Upper lobe of left lung (tissue), 4 donors: ENCODE results near the gene RERE.

Source experiments
- CTCF ChIP-seq, 6 experiments: fragments of 450-650 bp in 4 of 6; fragments of 200-600 bp in 2 of 6; sonication (generic) in 2 of 6; IDR thresholded peaks; one replicate each; pipeline ENCODE4 v1.5.1; 2016 to 2019; ENCODE audit warnings: antibody characterized with exemption in 6 of 6
- EP300 ChIP-seq, 4 donors: sonication (generic); formaldehyde crosslinking; IDR thresholded peaks; one replicate each; pipeline ENCODE4 v1.5.1; 2017; ENCODE audit warnings: antibody characterized with exemption in 4 of 4, control low read depth in 2 of 4
- POLR2A ChIP-seq, 4 donors: fragments of 450-650 bp; IDR thresholded peaks; one replicate each; pipeline ENCODE4 v1.5.1; 2016 to 2017; ENCODE audit warnings: antibody characterized with exemption in 4 of 4, mild to moderate bottlenecking in 2 of 4
- POLR2AphosphoS5 ChIP-seq, 2 donors: sonication (generic); formaldehyde crosslinking; IDR thresholded peaks; one replicate each; pipeline ENCODE4 v1.5.1; 2017; ENCODE audit warnings: antibody characterized with exemption in 2 of 2

- TF ChIP-seq CTCF (IDR thresholded peaks at IDR 0.05) (no peak), EP300 (IDR thresholded peaks at IDR 0.05) (no peak), POLR2A (IDR thresholded peaks at IDR 0.05) (no peak), POLR2AphosphoS5 (IDR thresholded peaks at IDR 0.05) (no peak)
Observed at GRCh38 chr1:8382051-8382505, 435.4 kb downstream of the RERE start.
